Measurements from ENCODE around the gene CYTH1.
A peak's percentile ranks its signal among the peaks of the same experiment; 100 is the strongest.

CYTH1 gene

GRCh38 chr17:78727057-78727456 lies 55.0 kb downstream of the CYTH1 start:
- Histone ChIP-seq H3K27me3 (ENCODE audit: insufficient read depth, low read depth) (no peaks in the 10 kb centered on the region), H3K9ac (no peak overlapping the region; the same call in 1 of the 2 replicates), H3K4me2 (peak overlapping the region; percentile 93), H3K4me3 (IDR thresholded peaks at IDR 0.05; ENCODE audit: insufficient read depth, low read depth, low read length) (no peak overlapping the region), H4K20me1 (ENCODE audit: insufficient read depth) (0 out of 2 replicates have a peak, but pooled peaks cover 7% of the 10 kb centered on the region), H3K4me1 (ENCODE audit: low read depth, poor library complexity, severe bottlenecking) (peaks cover 88% of the 10 kb centered on the region), H3K79me2 (ENCODE audit: insufficient read depth, low read depth) (peaks cover 98% of the 10 kb centered on the region), H2AFZ (ENCODE audit: low read depth) (no peak overlapping the region), H3K27ac (peak overlapping the region; percentile 93), H3K36me3 (ENCODE audit: insufficient read depth) (no peaks in the 10 kb centered on the region)
- TF ChIP-seq CTCF (conservative IDR thresholded peaks at IDR 0.05; ENCODE audit: low read depth, low read length) = no peak

GRCh38 chr17:78726513-78726912 lies 55.6 kb downstream of the CYTH1 start:
- no peak for TF ChIP-seq CTCF (conservative IDR thresholded peaks at IDR 0.05; ENCODE audit: low read depth, low read length)
- Histone ChIP-seq H3K36me3 (ENCODE audit: insufficient read depth) (no peaks in the 10 kb centered on the region), H3K27ac (peak overlapping the region; percentile 93), H4K20me1 (ENCODE audit: insufficient read depth) (0 out of 2 replicates have a peak, but pooled peaks cover 7% of the 10 kb centered on the region), H2AFZ (ENCODE audit: low read depth) (no peak overlapping the region), H3K79me2 (ENCODE audit: insufficient read depth, low read depth) (peaks cover 98% of the 10 kb centered on the region), H3K27me3 (ENCODE audit: insufficient read depth, low read depth) (no peaks in the 10 kb centered on the region), H3K4me2 (peak overlapping the region; percentile 93), H3K4me1 (ENCODE audit: low read depth, poor library complexity, severe bottlenecking) (peaks cover 93% of the 10 kb centered on the region), H3K4me3 (IDR thresholded peaks at IDR 0.05; ENCODE audit: insufficient read depth, low read depth, low read length) (no peak overlapping the region), H3K9ac (peak overlapping the region; percentile 10; the same call in 1 of the 2 replicates)

GRCh38 chr17:78725448-78726021 lies 56.5 kb downstream of the CYTH1 start:
- H4K20me1 ChIP-seq (ENCODE audit: insufficient read depth) = 0 out of 2 replicates have a peak, but pooled peaks cover 7% of the 10 kb centered on the region
- peak overlapping the region; percentile 10; the same call in 1 of the 2 replicates for H3K9ac ChIP-seq
- no peak overlapping the region for H2AFZ ChIP-seq (ENCODE audit: low read depth)
- H3K4me2 ChIP-seq = peak overlapping the region; percentile 93
- peak overlapping the region; percentile 93 for H3K27ac ChIP-seq
- no peaks in the 10 kb centered on the region for H3K27me3 ChIP-seq (ENCODE audit: insufficient read depth, low read depth)
- peaks cover 98% of the 10 kb centered on the region for H3K79me2 ChIP-seq (ENCODE audit: insufficient read depth, low read depth)
- no peaks in the 10 kb centered on the region for H3K36me3 ChIP-seq (ENCODE audit: insufficient read depth)
- peak overlapping the region; percentile 9 for H3K4me3 ChIP-seq (IDR thresholded peaks at IDR 0.05; ENCODE audit: insufficient read depth, low read depth, low read length)
- no peak for TF ChIP-seq CTCF (conservative IDR thresholded peaks at IDR 0.05; ENCODE audit: low read depth, low read length)
- H3K4me1 ChIP-seq (ENCODE audit: low read depth, poor library complexity, severe bottlenecking) = peaks cover 98% of the 10 kb centered on the region

GRCh38 chr17:78724999-78725398 lies 57.1 kb downstream of the CYTH1 start:
- Histone ChIP-seq H3K79me2 (ENCODE audit: insufficient read depth, low read depth) (peaks cover 98% of the 10 kb centered on the region), H2AFZ (ENCODE audit: low read depth) (no peak overlapping the region), H3K9ac (peak overlapping the region; percentile 10; the same call in 1 of the 2 replicates), H3K4me3 (IDR thresholded peaks at IDR 0.05; ENCODE audit: insufficient read depth, low read depth, low read length) (peak overlapping the region; percentile 9), H3K36me3 (ENCODE audit: insufficient read depth) (no peaks in the 10 kb centered on the region), H3K4me2 (peak overlapping the region; percentile 93), H3K27me3 (ENCODE audit: insufficient read depth, low read depth) (no peaks in the 10 kb centered on the region), H3K27ac (peak overlapping the region; percentile 93), H3K4me1 (ENCODE audit: low read depth, poor library complexity, severe bottlenecking) (peaks cover 98% of the 10 kb centered on the region), H4K20me1 (ENCODE audit: insufficient read depth) (0 out of 2 replicates have a peak, but pooled peaks cover 7% of the 10 kb centered on the region)
- TF ChIP-seq CTCF (conservative IDR thresholded peaks at IDR 0.05; ENCODE audit: low read depth, low read length) = no peak

Measured in KMS-11 (cell line).